ENCODE results near the gene MTHFD1.

The MTHFD1 gene

DNA sequence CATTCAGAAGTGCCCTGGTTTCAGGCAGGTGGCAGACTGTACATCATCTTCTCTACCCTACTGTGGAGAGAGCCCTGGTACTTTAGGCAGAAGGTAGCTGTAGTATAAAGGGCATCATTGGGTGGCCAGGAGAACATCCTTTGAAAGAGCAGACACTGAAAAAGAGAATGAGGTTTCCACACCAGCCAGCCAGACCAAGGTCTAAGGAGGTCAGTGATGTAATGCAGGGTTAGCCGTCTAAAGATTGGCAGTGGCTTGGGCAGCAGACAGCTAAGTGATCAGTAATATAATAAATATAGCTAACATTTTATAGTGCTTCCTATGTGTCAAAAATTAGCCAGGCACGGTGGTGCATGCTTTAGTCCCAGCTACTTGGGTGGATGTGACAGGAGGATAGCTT lies 103.5 kb downstream of the MTHFD1 start:
- Histone ChIP-seq H2BK120ac (ENCODE audit: low read depth, low read length) (no peak overlapping the region), H3K4me1 (ENCODE audit: control insufficient read depth, low read depth, low read length) (no peaks in the 10 kb centered on the region), H3K36me3 (ENCODE audit: control insufficient read depth, insufficient read depth, low read length) (no peaks in the 10 kb centered on the region), H3K4me3 (ENCODE audit: low read length) (no peak overlapping the region), H3K23ac (ENCODE audit: low read length) (no peak overlapping the region), H3K79me1 (ENCODE audit: low read length) (no peaks in the 10 kb centered on the region), H3K4ac (ENCODE audit: low read depth, low read length) (no peak overlapping the region), H3K27ac (ENCODE audit: low read depth, low read length) (no peak overlapping the region), H2BK5ac (ENCODE audit: low read length) (no peak overlapping the region), H4K5ac (ENCODE audit: low read length) (no peak overlapping the region), H3K79me2 (ENCODE audit: control insufficient read depth, insufficient read depth, low read length) (no peaks in the 10 kb centered on the region), H3K56ac (ENCODE audit: low read length) (no peak overlapping the region), H2AK5ac (ENCODE audit: low read length) (no peak overlapping the region), H3K4me2 (ENCODE audit: low read length) (no peak overlapping the region), H3K9ac (ENCODE audit: low read length) (no peak overlapping the region), H2BK15ac (replicated peaks; ENCODE audit: low read depth) (no peak overlapping the region), H4K8ac (ENCODE audit: low read depth, low read length) (no peak overlapping the region), H3K27me3 (ENCODE audit: insufficient read depth, low read length, poor library complexity) (no peaks in the 10 kb centered on the region), H3K18ac (ENCODE audit: low read length) (no peak overlapping the region)
- WGBS (ENCODE audit: extremely low coverage, insufficient coverage, low lambda C conversion rate), result no CpG with 5 or more reads among the region's 2 CpGs
- DNase-seq, result no peak

GRCh38 chr14:64493455-64493854 lies 105.3 kb downstream of the MTHFD1 start:
- Histone ChIP-seq H3K79me2 (ENCODE audit: control insufficient read depth, insufficient read depth, low read length) (no peaks in the 10 kb centered on the region), H3K4me3 (ENCODE audit: low read length) (no peak overlapping the region), H3K23ac (ENCODE audit: low read length) (no peak overlapping the region), H3K4me1 (ENCODE audit: control insufficient read depth, low read depth, low read length) (no peaks in the 10 kb centered on the region), H3K9ac (ENCODE audit: low read length) (no peak overlapping the region), H3K4ac (ENCODE audit: low read depth, low read length) (no peak overlapping the region), H2AK5ac (ENCODE audit: low read length) (no peak overlapping the region), H3K36me3 (ENCODE audit: control insufficient read depth, insufficient read depth, low read length) (no peaks in the 10 kb centered on the region), H3K27ac (ENCODE audit: low read depth, low read length) (no peak overlapping the region), H3K18ac (ENCODE audit: low read length) (no peak overlapping the region), H3K4me2 (ENCODE audit: low read length) (no peak overlapping the region), H3K79me1 (ENCODE audit: low read length) (no peaks in the 10 kb centered on the region), H2BK15ac (replicated peaks; ENCODE audit: low read depth) (no peak overlapping the region), H2BK120ac (ENCODE audit: low read depth, low read length) (no peak overlapping the region), H3K56ac (ENCODE audit: low read length) (no peak overlapping the region), H4K8ac (ENCODE audit: low read depth, low read length) (no peak overlapping the region), H3K27me3 (ENCODE audit: insufficient read depth, low read length, poor library complexity) (no peaks in the 10 kb centered on the region), H4K5ac (ENCODE audit: low read length) (no peak overlapping the region), H2BK5ac (ENCODE audit: low read length) (no peak overlapping the region)
- WGBS (ENCODE audit: extremely low coverage, insufficient coverage, low lambda C conversion rate), result no CpG with 5 or more reads among the region's 3 CpGs
- DNase-seq, result no peak

- no peak for DNase-seq
- H3K79me2 ChIP-seq (ENCODE audit: control insufficient read depth, insufficient read depth, low read length), result no peaks in the 10 kb centered on the region
- no peak overlapping the region for H2BK5ac ChIP-seq (ENCODE audit: low read length)
- no peak overlapping the region for H3K4me2 ChIP-seq (ENCODE audit: low read length)
- no peak overlapping the region for H3K18ac ChIP-seq (ENCODE audit: low read length)
- no peak overlapping the region for H2BK15ac ChIP-seq (replicated peaks; ENCODE audit: low read depth)
- no peak overlapping the region for H4K8ac ChIP-seq (ENCODE audit: low read depth, low read length)
- H3K27me3 ChIP-seq (ENCODE audit: insufficient read depth, low read length, poor library complexity), result no peaks in the 10 kb centered on the region
- H3K4me3 ChIP-seq (ENCODE audit: low read length), result no peak overlapping the region
- H3K36me3 ChIP-seq (ENCODE audit: control insufficient read depth, insufficient read depth, low read length), result no peaks in the 10 kb centered on the region
- no peak overlapping the region for H3K23ac ChIP-seq (ENCODE audit: low read length)
- no peak overlapping the region for H2BK120ac ChIP-seq (ENCODE audit: low read depth, low read length)
- H3K27ac ChIP-seq (ENCODE audit: low read depth, low read length), result no peak overlapping the region
- H3K9ac ChIP-seq (ENCODE audit: low read length), result no peak overlapping the region
- H3K4ac ChIP-seq (ENCODE audit: low read depth, low read length), result no peak overlapping the region
- no peak overlapping the region for H3K56ac ChIP-seq (ENCODE audit: low read length)
- no peak overlapping the region for H4K5ac ChIP-seq (ENCODE audit: low read length)
- H3K79me1 ChIP-seq (ENCODE audit: low read length), result no peaks in the 10 kb centered on the region
- H2AK5ac ChIP-seq (ENCODE audit: low read length), result no peak overlapping the region
- H3K4me1 ChIP-seq (ENCODE audit: control insufficient read depth, low read depth, low read length), result no peaks in the 10 kb centered on the region
Measured at GRCh38 chr14:64495252-64495651, 107.1 kb downstream of the MTHFD1 start.

DNA sequence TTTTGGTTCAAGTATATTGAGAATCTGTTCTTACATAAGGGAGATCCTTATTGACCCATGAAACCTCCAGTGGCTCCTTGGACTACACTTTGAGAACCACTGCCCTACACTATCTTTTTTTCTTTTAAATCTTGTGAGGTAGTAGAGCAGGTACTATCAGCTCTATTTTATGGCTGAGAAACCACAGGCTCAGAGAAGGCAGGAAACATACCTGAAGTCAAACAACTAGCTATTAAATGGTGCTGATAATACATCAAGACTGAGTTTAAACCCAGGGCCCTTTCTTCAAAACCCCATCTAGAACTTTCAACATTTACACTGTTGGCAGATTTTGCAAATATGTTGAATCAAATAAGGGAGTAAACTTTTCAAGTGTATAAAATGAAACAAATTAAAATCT lies 108.6 kb downstream of the MTHFD1 start:
- Histone ChIP-seq H2BK15ac (replicated peaks; ENCODE audit: low read depth) (no peak overlapping the region), H2BK5ac (ENCODE audit: low read length) (no peak overlapping the region), H2AK5ac (ENCODE audit: low read length) (no peak overlapping the region), H4K8ac (ENCODE audit: low read depth, low read length) (no peak overlapping the region), H3K23ac (ENCODE audit: low read length) (no peak overlapping the region), H2BK120ac (ENCODE audit: low read depth, low read length) (no peak overlapping the region), H3K4ac (ENCODE audit: low read depth, low read length) (no peak overlapping the region), H3K18ac (ENCODE audit: low read length) (no peak overlapping the region), H3K4me3 (ENCODE audit: low read length) (no peak overlapping the region), H3K27ac (ENCODE audit: low read depth, low read length) (no peak overlapping the region), H3K56ac (ENCODE audit: low read length) (no peak overlapping the region), H3K36me3 (ENCODE audit: control insufficient read depth, insufficient read depth, low read length) (no peaks in the 10 kb centered on the region), H3K4me1 (ENCODE audit: control insufficient read depth, low read depth, low read length) (peaks cover 4% of the 10 kb centered on the region), H3K4me2 (ENCODE audit: low read length) (no peak overlapping the region), H4K5ac (ENCODE audit: low read length) (no peak overlapping the region), H3K79me2 (ENCODE audit: control insufficient read depth, insufficient read depth, low read length) (no peaks in the 10 kb centered on the region), H3K27me3 (ENCODE audit: insufficient read depth, low read length, poor library complexity) (no peaks in the 10 kb centered on the region), H3K79me1 (ENCODE audit: low read length) (no peaks in the 10 kb centered on the region), H3K9ac (ENCODE audit: low read length) (no peak overlapping the region)
- no peak for DNase-seq

GRCh38 chr14:64500088-64500487 lies 111.9 kb downstream of the MTHFD1 start:
- no peak overlapping the region for H2BK5ac ChIP-seq (ENCODE audit: low read length)
- no peaks in the 10 kb centered on the region for H3K79me2 ChIP-seq (ENCODE audit: control insufficient read depth, insufficient read depth, low read length)
- no peak overlapping the region for H3K23ac ChIP-seq (ENCODE audit: low read length)
- H4K8ac ChIP-seq (ENCODE audit: low read depth, low read length), result no peak overlapping the region
- H3K4me2 ChIP-seq (ENCODE audit: low read length), result no peak overlapping the region
- H3K9ac ChIP-seq (ENCODE audit: low read length), result no peak overlapping the region
- peaks cover 8% of the 10 kb centered on the region for H3K79me1 ChIP-seq (ENCODE audit: low read length)
- no peak overlapping the region for H2BK120ac ChIP-seq (ENCODE audit: low read depth, low read length)
- no peaks in the 10 kb centered on the region for H3K36me3 ChIP-seq (ENCODE audit: control insufficient read depth, insufficient read depth, low read length)
- no peak overlapping the region for H3K56ac ChIP-seq (ENCODE audit: low read length)
- no peak overlapping the region for H3K4me3 ChIP-seq (ENCODE audit: low read length)
- H3K4me1 ChIP-seq (ENCODE audit: control insufficient read depth, low read depth, low read length), result peaks cover 9% of the 10 kb centered on the region
- no peak overlapping the region for H2AK5ac ChIP-seq (ENCODE audit: low read length)
- WGBS (ENCODE audit: extremely low coverage, insufficient coverage, low lambda C conversion rate), result no CpG with 5 or more reads among the region's 1 CpG
- no peak overlapping the region for H3K27ac ChIP-seq (ENCODE audit: low read depth, low read length)
- no peaks in the 10 kb centered on the region for H3K27me3 ChIP-seq (ENCODE audit: insufficient read depth, low read length, poor library complexity)
- H4K5ac ChIP-seq (ENCODE audit: low read length), result no peak overlapping the region
- H3K4ac ChIP-seq (ENCODE audit: low read depth, low read length), result no peak overlapping the region
- H2BK15ac ChIP-seq (replicated peaks; ENCODE audit: low read depth), result no peak overlapping the region
- no peak overlapping the region for H3K18ac ChIP-seq (ENCODE audit: low read length)
- no peak for DNase-seq

- no peak overlapping the region for H3K4me3 ChIP-seq (ENCODE audit: low read length)
- H3K27ac ChIP-seq (ENCODE audit: low read depth, low read length), result no peak overlapping the region
- peak overlapping the region; percentile 20 for H2AK5ac ChIP-seq (ENCODE audit: low read length)
- DNase-seq, result peak; percentile 67
- H3K9ac ChIP-seq (ENCODE audit: low read length), result peak overlapping the region; percentile 98
- H3K27me3 ChIP-seq (ENCODE audit: insufficient read depth, low read length, poor library complexity), result no peaks in the 10 kb centered on the region
- no peak overlapping the region for H2BK5ac ChIP-seq (ENCODE audit: low read length)
- H2BK15ac ChIP-seq (replicated peaks; ENCODE audit: low read depth), result no peak overlapping the region
- peaks cover 9% of the 10 kb centered on the region for H3K4me1 ChIP-seq (ENCODE audit: control insufficient read depth, low read depth, low read length)
- no peak overlapping the region for H3K23ac ChIP-seq (ENCODE audit: low read length)
- peaks cover 8% of the 10 kb centered on the region for H3K79me1 ChIP-seq (ENCODE audit: low read length)
- peak overlapping the region; percentile 45 for H3K56ac ChIP-seq (ENCODE audit: low read length)
- no peak overlapping the region for H2BK120ac ChIP-seq (ENCODE audit: low read depth, low read length)
- H4K8ac ChIP-seq (ENCODE audit: low read depth, low read length), result no peak overlapping the region
- H4K5ac ChIP-seq (ENCODE audit: low read length), result no peak overlapping the region
- H3K4ac ChIP-seq (ENCODE audit: low read depth, low read length), result no peak overlapping the region
- H3K79me2 ChIP-seq (ENCODE audit: control insufficient read depth, insufficient read depth, low read length), result peaks cover 11% of the 10 kb centered on the region
- H3K18ac ChIP-seq (ENCODE audit: low read length), result no peak overlapping the region
- H3K36me3 ChIP-seq (ENCODE audit: control insufficient read depth, insufficient read depth, low read length), result no peaks in the 10 kb centered on the region
- no CpG with 5 or more reads among the region's 8 CpGs for WGBS (ENCODE audit: extremely low coverage, insufficient coverage, low lambda C conversion rate)
- peak overlapping the region; percentile 16 for H3K4me2 ChIP-seq (ENCODE audit: low read length)
Measured at GRCh38 chr14:64501411-64502171, 113.4 kb downstream of the MTHFD1 start.

Measured in mesendoderm (in vitro differentiated cells).